ENCODE measurements around the gene GPATCH2L. TPM values are rescaled to one million over a fixed set of nuclear protein-coding genes. Genes with fewer than 3 reads are reported as not detected.

GPATCH2L gene
- polyA plus RNA-seq, 1 donor (not counting 4 experiments of a cell fraction or from before 2014, with no cell fraction given), result 28.8 TPM

DNA sequence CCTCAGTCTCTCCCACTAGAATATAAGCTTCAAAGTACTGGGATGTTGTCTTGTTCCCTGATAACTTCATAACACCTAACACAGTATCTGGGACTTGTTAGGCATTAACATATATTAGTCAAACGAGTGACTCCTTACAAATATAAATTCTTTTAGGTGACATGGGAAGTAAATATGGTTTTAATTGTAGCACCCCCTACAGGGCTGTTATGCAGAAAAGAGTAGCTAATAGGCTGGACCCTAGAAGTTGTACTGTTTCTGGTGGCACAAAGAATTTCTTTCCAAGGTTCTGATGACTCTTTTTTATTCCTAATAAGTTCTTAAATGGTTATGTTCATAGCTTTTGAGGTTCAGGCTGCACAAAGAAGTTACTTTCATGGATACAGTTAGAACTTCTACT lies 29.8 kb downstream of the GPATCH2L start:
- Histone ChIP-seq H3K9ac (ENCODE audit: control insufficient read depth, extremely low read depth, insufficient read depth, low read length) (no peak overlapping the region), H3K9me1 (ENCODE audit: control insufficient read depth, extremely low read depth, insufficient read depth, low read length) (no peaks in the 10 kb centered on the region), H3K4me1 (ENCODE audit: control insufficient read depth, extremely low read depth, insufficient read depth, low read length) (no peaks in the 10 kb centered on the region), H3K36me3 (ENCODE audit: control insufficient read depth in 2 of 2, extremely low read depth in 1 of 2, insufficient read depth in 2 of 2, low read length in 2 of 2) (peaks cover 19 to 27% of the 10 kb centered on the region in 2 experiments), H3K27ac (ENCODE audit: control insufficient read depth, insufficient read depth, low read length) (no peak overlapping the region), H3K79me2 (ENCODE audit: control insufficient read depth, insufficient read depth, low read length) (peaks cover 17% of the 10 kb centered on the region), H3K27me3 (ENCODE audit: control insufficient read depth, extremely low read depth, insufficient read depth, low read length) (no peaks in the 10 kb centered on the region), H3K4me3 (ENCODE audit: control insufficient read depth in 2 of 3, extremely low read depth in 1 of 3, insufficient read depth in 2 of 3, low read depth in 1 of 3, low read length in 3 of 3) (no peak overlapping the region), H3K4me2 (ENCODE audit: control insufficient read depth, extremely low read depth, insufficient read depth, low read depth, low read length) (no peak overlapping the region), H3K9me3 (ENCODE audit: control insufficient read depth, low read depth, low read length) (no peaks in the 10 kb centered on the region), H2AFZ (ENCODE audit: control insufficient read depth, low read length) (no peak overlapping the region), H4K20me1 (ENCODE audit: control insufficient read depth, extremely low read depth, insufficient read depth, low read length) (no peaks in the 10 kb centered on the region)
- dilution Hi-C loops (cut with MboI; ENCODE audit: extremely low pct_ligation_motif_present, low sequenced_read_pairs), result no loop called here
- no peak for DNase-seq (ENCODE audit: low read depth, low spot score)
- no peak for FAIRE-seq
- TF ChIP-seq, protein P1, sequence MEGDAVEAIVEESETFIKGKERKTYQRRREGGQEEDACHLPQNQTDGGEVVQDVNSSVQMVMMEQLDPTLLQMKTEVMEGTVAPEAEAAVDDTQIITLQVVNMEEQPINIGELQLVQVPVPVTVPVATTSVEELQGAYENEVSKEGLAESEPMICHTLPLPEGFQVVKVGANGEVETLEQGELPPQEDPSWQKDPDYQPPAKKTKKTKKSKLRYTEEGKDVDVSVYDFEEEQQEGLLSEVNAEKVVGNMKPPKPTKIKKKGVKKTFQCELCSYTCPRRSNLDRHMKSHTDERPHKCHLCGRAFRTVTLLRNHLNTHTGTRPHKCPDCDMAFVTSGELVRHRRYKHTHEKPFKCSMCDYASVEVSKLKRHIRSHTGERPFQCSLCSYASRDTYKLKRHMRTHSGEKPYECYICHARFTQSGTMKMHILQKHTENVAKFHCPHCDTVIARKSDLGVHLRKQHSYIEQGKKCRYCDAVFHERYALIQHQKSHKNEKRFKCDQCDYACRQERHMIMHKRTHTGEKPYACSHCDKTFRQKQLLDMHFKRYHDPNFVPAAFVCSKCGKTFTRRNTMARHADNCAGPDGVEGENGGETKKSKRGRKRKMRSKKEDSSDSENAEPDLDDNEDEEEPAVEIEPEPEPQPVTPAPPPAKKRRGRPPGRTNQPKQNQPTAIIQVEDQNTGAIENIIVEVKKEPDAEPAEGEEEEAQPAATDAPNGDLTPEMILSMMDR (optimal IDR thresholded peaks at IDR 0.05 in 1 of 3, IDR thresholded peaks at IDR 0.05 in 1 of 3, conservative IDR thresholded peaks at IDR 0.05 in 1 of 3; ENCODE audit: extremely low read depth in 1 of 3, insufficient read depth in 2 of 3, low read length in 3 of 3), result peak in 2 of 3 experiments; percentile 18 to 22
- no peak for TF ChIP-seq EZH2 (IDR thresholded peaks at IDR 0.05; ENCODE audit: low read length)

- Histone ChIP-seq H3K4me1 (ENCODE audit: control insufficient read depth, extremely low read depth, insufficient read depth, low read length) (peaks cover 3% of the 10 kb centered on the region), H3K9me1 (ENCODE audit: control insufficient read depth, extremely low read depth, insufficient read depth, low read length) (no peaks in the 10 kb centered on the region), H3K9ac (ENCODE audit: control insufficient read depth, extremely low read depth, insufficient read depth, low read length) (no peak overlapping the region), H2AFZ (ENCODE audit: control insufficient read depth, low read length) (no peak overlapping the region), H3K27ac (ENCODE audit: control insufficient read depth, insufficient read depth, low read length) (no peak overlapping the region), H3K9me3 (ENCODE audit: control insufficient read depth, low read depth, low read length) (no peaks in the 10 kb centered on the region), H3K36me3 (ENCODE audit: control insufficient read depth in 2 of 2, extremely low read depth in 1 of 2, insufficient read depth in 2 of 2, low read length in 2 of 2) (peaks cover 11 to 16% of the 10 kb centered on the region in 2 experiments), H3K4me3 (ENCODE audit: control insufficient read depth in 2 of 3, extremely low read depth in 1 of 3, insufficient read depth in 2 of 3, low read depth in 1 of 3, low read length in 3 of 3) (no peak overlapping the region), H3K27me3 (ENCODE audit: control insufficient read depth, extremely low read depth, insufficient read depth, low read length) (no peaks in the 10 kb centered on the region), H4K20me1 (ENCODE audit: control insufficient read depth, extremely low read depth, insufficient read depth, low read length) (no peaks in the 10 kb centered on the region), H3K4me2 (ENCODE audit: control insufficient read depth, extremely low read depth, insufficient read depth, low read depth, low read length) (no peak overlapping the region), H3K79me2 (ENCODE audit: control insufficient read depth, insufficient read depth, low read length) (peaks cover 21% of the 10 kb centered on the region)
- DNase-seq (ENCODE audit: low read depth, low spot score) (no peak), FAIRE-seq (peak; percentile 65)
- dilution Hi-C loops (cut with MboI; ENCODE audit: extremely low pct_ligation_motif_present, low sequenced_read_pairs), result no loop called here
- TF ChIP-seq, protein P1 (optimal IDR thresholded peaks at IDR 0.05 in 1 of 3, IDR thresholded peaks at IDR 0.05 in 1 of 3, conservative IDR thresholded peaks at IDR 0.05 in 1 of 3; ENCODE audit: extremely low read depth in 1 of 3, insufficient read depth in 2 of 3, low read length in 3 of 3), result no peak
- no peak for TF ChIP-seq EZH2 (IDR thresholded peaks at IDR 0.05; ENCODE audit: low read length)
Observed at GRCh38 chr14:76186308-76187027, 34.7 kb downstream of the GPATCH2L start.
